CD4-positive, alpha-beta T cell (primary cell): ENCODE data around the gene URB1. TPM values are rescaled to one million over a fixed set of nuclear protein-coding genes. Genes with fewer than 3 reads are reported as not detected.

Experiments
- ATAC-seq: fragments of 200-7000 bp; cut with Tn5 transposase; one replicate; pipeline ENCODE4 v1.10.0; 2022; ENCODE audit warnings: mild to moderate bottlenecking; ENCODE audit not compliant: poor library complexity
- CTCF ChIA-PET: fragments of 350-600 bp; sonication (Branson Sonifier 250); formaldehyde crosslinking; loops from one replicate; lab custom pipeline; 2021; ENCODE audit warnings: antibody characterized with exemption, inconsistent platforms; lab: Charles Lee
- POLR2A ChIA-PET: fragments of 350-600 bp; sonication (Branson Sonifier 250); formaldehyde crosslinking; loops from one replicate; lab custom pipeline; 2021; ENCODE audit warnings: antibody characterized with exemption, inconsistent platforms; lab: Charles Lee
- DNase-seq, 14 experiments: peaks; one replicate each; pipeline ENCODE4 v3.0.0-alpha.2; 2013 to 2020; ENCODE audit warnings: mixed read lengths in 2 of 14
- H3K27ac ChIP-seq, 2 donors: one replicate each; pipeline versions ENCODE4 v1.5.1 to v1.7.0; 2013; ENCODE audit warnings: low read length in 2 of 2, low read depth in 1 of 2, mild to moderate bottlenecking in 1 of 2
- H3K27me3 ChIP-seq, 2 experiments: 1 replicate in 1 of 2; 2 replicates in 1 of 2; pipeline versions ENCODE4 v1.6.1 to v1.7.0; 2013; ENCODE audit warnings: low read length in 2 of 2, control low read depth in 1 of 2, mild to moderate bottlenecking in 1 of 2, moderate library complexity in 1 of 2; ENCODE audit not compliant: insufficient read depth in 2 of 2, control insufficient read depth in 1 of 2
- H3K36me3 ChIP-seq: one replicate; pipeline ENCODE4 v1.6.1; 2013; ENCODE audit warnings: low read length, control low read depth; ENCODE audit not compliant: insufficient read depth
- H3K4me1 ChIP-seq: one replicate; pipeline ENCODE4 v1.6.1; 2013; ENCODE audit warnings: low read length, control low read depth; ENCODE audit not compliant: insufficient read depth
- H3K4me3 ChIP-seq: one replicate; pipeline ENCODE4 v1.5.1; 2013; ENCODE audit warnings: mild to moderate bottlenecking, low read length, moderate library complexity
- H3K9me3 ChIP-seq, 2 experiments: 1 replicate in 1 of 2; 2 replicates in 1 of 2; pipeline versions ENCODE4 v1.6.1 to v1.7.0; 2013; ENCODE audit warnings: low read length in 2 of 2, mild to moderate bottlenecking in 2 of 2, control low read depth in 1 of 2, moderate library complexity in 1 of 2; ENCODE audit not compliant: control insufficient read depth in 1 of 2, insufficient read depth in 1 of 2
- H3K27ac Mint-ChIP-seq: one replicate; pipeline ENCODE4 v1.8.0; 2020; ENCODE audit warnings: mixed read lengths
- H3K27me3 Mint-ChIP-seq: one replicate; pipeline ENCODE4 v1.8.0; 2021; ENCODE audit warnings: mixed read lengths
- H3K36me3 Mint-ChIP-seq: one replicate; pipeline ENCODE4 v1.8.0; 2021; ENCODE audit warnings: low read depth, mixed read lengths
- H3K4me1 Mint-ChIP-seq: one replicate; pipeline ENCODE4 v1.8.0; 2021; ENCODE audit warnings: low read depth, mixed read lengths
- H3K4me3 Mint-ChIP-seq: one replicate; pipeline ENCODE4 v1.8.0; 2020; ENCODE audit warnings: mild to moderate bottlenecking, mixed read lengths
- H3K9me3 Mint-ChIP-seq: one replicate; pipeline ENCODE4 v1.8.0; 2020; ENCODE audit warnings: mixed read lengths
- intact Hi-C, 2 experiments: fragments of 100-400 bp; cut with DNase I in 1 of 2; cut with micrococcal nuclease in 1 of 2; formaldehyde crosslinking; loops; one replicate each; pipeline versions ENCODE4 v1.15.1 to v1.9.0; 2023 to 2025; cut with DNase I, micrococcal nuclease
- total RNA-seq, 174 experiments: library from RNA in 2 of 174; stranded (reverse) in 2 of 174; gene quantifications; one replicate each; pipeline ENCODE4 v1.2.3 and lab custom pipeline; 2021 to 2026
- TF ChIP-seq, protein P1 (sequence below): fragments of 200-600 bp; IDR thresholded peaks from one replicate; pipeline ENCODE4 v1.8.0; 2022; ENCODE audit warnings: antibody characterized with exemption, mild to moderate bottlenecking

The URB1 gene
- total RNA-seq, 2 experiments from 2014 or later, result 5.4 to 5.7 TPM

DNA sequence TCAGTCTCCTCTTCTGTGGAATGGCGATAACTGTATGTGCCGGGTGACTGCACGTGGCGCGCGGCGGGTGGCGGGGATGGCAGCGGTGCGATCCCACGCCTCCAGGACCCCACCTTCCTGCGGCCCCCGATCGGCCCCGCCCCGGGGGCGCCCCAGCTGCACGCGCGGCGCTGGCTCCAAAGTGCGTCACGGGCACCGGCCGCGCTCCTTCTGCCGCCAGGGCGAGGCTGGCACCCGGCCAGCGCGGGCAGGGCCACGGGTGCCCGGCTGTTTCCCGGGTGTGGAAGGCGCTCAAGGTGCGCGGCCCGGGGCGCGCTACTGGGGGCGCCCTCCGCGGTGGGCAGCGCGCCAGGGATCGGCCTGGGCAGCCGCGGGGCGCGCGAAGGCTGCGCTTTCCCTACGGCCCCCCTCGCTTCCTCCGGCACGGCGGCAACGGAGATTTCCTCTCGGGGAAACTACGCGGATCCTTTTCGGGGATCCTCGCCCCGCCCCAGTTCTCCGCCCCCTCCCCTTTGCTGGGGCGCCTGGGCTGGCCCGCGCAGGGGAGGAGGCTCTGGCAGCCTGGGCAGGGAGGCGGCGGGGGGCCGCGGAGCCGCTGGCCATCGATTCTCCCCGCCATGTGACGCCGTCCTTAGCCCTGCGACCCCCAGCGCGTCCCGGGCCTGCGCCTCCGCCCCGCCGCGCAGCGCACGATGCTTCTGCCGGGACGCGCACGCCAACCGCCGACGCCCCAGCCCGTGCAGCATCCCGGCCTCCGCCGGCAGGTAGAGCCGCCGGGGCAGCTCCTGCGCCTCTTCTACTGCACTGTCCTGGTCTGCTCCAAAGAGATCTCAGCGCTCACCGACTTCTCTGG is 19.6 kb upstream of the URB1 start, which contains the start of gene EVA1C:
EVA1C (plus strand) TSS at position 545 of the 853 bp plus-strand sequence; CDS start at position 693, 148 bp downstream.
- H3K4me1 Mint-ChIP-seq, result peaks cover 52% of the 10 kb centered on the region
- Histone ChIP-seq H3K27ac (peak within 1 kb of the TSS; percentile 64 to 96), H3K4me3 (peak within 1 kb of the TSS; percentile 96), H3K36me3 (peaks cover 2% of the 10 kb centered on the region), H3K4me1 (peaks cover 31% of the 10 kb centered on the region), H3K27me3 (no peaks in the 10 kb centered on the region), H3K9me3 (no peaks in the 10 kb centered on the region)
- CTCF ChIA-PET, result interaction anchor here (0.7 to 4.9 kb wide), 3 partner anchors 9 to 188 kb away, joined by 3 to 19 read pairs (median 3); no protein-coding TSS in a partner anchor
- POLR2A ChIA-PET, result interaction anchor here (0.7 to 4.4 kb wide), 8 partner anchors 10 to 1067 kb away, joined by 3 to 52 read pairs (median 12); partner anchors contain the start of genes CFAP298, PAXBP1, TMEM50B and URB1
- peaks cover 9% of the 10 kb centered on the region for H3K36me3 Mint-ChIP-seq
- H3K4me3 Mint-ChIP-seq, result peak within 1 kb of the TSS; percentile 97
- TF ChIP-seq, protein P1, sequence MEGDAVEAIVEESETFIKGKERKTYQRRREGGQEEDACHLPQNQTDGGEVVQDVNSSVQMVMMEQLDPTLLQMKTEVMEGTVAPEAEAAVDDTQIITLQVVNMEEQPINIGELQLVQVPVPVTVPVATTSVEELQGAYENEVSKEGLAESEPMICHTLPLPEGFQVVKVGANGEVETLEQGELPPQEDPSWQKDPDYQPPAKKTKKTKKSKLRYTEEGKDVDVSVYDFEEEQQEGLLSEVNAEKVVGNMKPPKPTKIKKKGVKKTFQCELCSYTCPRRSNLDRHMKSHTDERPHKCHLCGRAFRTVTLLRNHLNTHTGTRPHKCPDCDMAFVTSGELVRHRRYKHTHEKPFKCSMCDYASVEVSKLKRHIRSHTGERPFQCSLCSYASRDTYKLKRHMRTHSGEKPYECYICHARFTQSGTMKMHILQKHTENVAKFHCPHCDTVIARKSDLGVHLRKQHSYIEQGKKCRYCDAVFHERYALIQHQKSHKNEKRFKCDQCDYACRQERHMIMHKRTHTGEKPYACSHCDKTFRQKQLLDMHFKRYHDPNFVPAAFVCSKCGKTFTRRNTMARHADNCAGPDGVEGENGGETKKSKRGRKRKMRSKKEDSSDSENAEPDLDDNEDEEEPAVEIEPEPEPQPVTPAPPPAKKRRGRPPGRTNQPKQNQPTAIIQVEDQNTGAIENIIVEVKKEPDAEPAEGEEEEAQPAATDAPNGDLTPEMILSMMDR, result peak; percentile 17
- peak; percentile 54 to 92 (median 66) for DNase-seq
- no peaks in the 10 kb centered on the region for H3K9me3 Mint-ChIP-seq
- peak within 1 kb of the TSS; percentile 97 for H3K27ac Mint-ChIP-seq
- H3K27me3 Mint-ChIP-seq, result no peaks in the 10 kb centered on the region
- ATAC-seq, result peak; percentile 62
- intact Hi-C loops, result loop anchor here in 1 of 2 experiments (2.0 to 5.0 kb wide), 2 partner anchors 80 to 156 kb away; no protein-coding TSS in a partner anchor

DNA sequence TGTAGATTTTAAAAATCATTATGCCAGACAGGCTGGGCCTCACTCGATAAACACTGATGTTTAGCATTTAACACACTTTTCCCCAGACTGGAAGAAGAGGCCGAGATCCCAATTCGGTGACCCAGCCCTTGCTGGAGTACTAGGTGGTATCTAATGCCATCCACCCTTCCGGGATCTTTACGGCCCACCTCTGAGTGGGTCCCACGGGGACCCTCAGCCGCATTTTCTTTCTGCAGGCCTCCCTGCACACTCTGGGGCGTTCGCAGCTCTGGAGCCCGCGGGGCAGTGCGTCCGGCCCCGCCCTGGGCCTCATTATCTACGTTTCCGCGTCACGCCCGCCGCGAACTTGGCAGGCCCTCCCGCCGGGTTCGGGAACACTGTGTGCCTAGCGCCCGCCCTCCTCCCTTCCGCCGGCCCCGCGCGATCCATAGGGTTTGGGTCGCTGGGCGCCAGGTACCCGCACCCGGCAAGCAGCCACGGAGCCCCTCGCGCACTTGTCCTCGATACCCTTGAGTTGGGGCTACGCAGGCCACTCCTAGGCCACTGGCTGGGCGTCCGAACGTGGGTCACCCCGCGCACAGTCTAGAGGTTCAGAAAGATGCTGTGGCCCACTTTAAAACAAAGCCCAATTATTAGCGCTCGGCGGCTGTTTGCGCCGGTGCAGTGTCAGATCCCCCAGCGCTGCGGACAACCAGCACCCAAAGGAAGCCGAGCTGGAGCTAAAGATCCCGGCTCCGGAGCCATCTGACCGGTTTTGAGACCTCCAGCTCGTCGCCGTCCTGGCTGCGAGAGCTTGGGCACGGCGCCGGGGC is 18.7 kb upstream of the URB1 start:
- intact Hi-C loops, result loop anchor here (1.0 to 5.0 kb wide), 3 partner anchors 18 to 157 kb away; partner anchors contain the start of gene URB1 (in 1 of the 2)
- ChIA-PET CTCF (interaction anchor here (1.4 to 4.9 kb wide), 2 partner anchors 8 to 189 kb away, joined by 3 to 19 read pairs; no protein-coding TSS in a partner anchor), POLR2A (interaction anchor here (1.0 to 4.4 kb wide), 8 partner anchors 9 to 1068 kb away, joined by 3 to 52 read pairs (median 12); partner anchors contain the start of genes CFAP298, PAXBP1, TMEM50B and URB1)
- Mint-ChIP-seq H3K36me3 (peaks cover 9% of the 10 kb centered on the region), H3K4me1 (peaks cover 52% of the 10 kb centered on the region), H3K27ac (peak overlapping the region; percentile 97), H3K4me3 (peak overlapping the region; percentile 96), H3K27me3 (no peaks in the 10 kb centered on the region), H3K9me3 (no peaks in the 10 kb centered on the region)
- Histone ChIP-seq H3K27me3 (no peaks in the 10 kb centered on the region), H3K27ac (peak overlapping the region; percentile 64 to 96), H3K4me3 (peak overlapping the region; percentile 96), H3K36me3 (no peaks in the 10 kb centered on the region), H3K4me1 (peaks cover 31% of the 10 kb centered on the region), H3K9me3 (no peaks in the 10 kb centered on the region)
- TF ChIP-seq, protein P1, result no peak
- ATAC-seq (peak; percentile 45), DNase-seq (peak; percentile 35 to 86 (median 59))
